HepG2 (cell line): Measurements from ENCODE around the gene GIPC3.

ENCODE experiments used
- BHLHE40 ChIP-seq: IDR thresholded peaks from 2 replicates; pipeline ENCODE4 v1.6.1; 2011; ENCODE audit warnings: low read length, improper control_type of control experiment
- FOXJ3 ChIP-seq: sonication (generic); formaldehyde crosslinking; IDR thresholded peaks from 2 replicates; pipeline ENCODE4 v1.4.0; 2020; ENCODE audit warnings: missing genetic modification reagents, mild to moderate bottlenecking, borderline replicate concordance
- MAZ ChIP-seq, 2 experiments: sonication (generic) in 1 of 2; formaldehyde crosslinking in 1 of 2; IDR thresholded peaks; 2 replicates each; pipeline versions ENCODE4 v1.5.0 to v1.6.1; 2012 to 2020; ENCODE audit warnings: low read depth in 2 of 2, mild to moderate bottlenecking in 2 of 2, borderline replicate concordance in 1 of 2, improper control_type of control experiment in 1 of 2, low read length in 1 of 2, missing genetic modification reagents in 1 of 2, moderate library complexity in 1 of 2
- SP1 ChIP-seq, 2 experiments: fragments of 450-650 bp in 1 of 2; sonication (generic) in 1 of 2; formaldehyde crosslinking in 1 of 2; IDR thresholded peaks; 2 replicates each; pipeline versions ENCODE4 v1.4.0 to v1.6.1; 2016 to 2020; ENCODE audit warnings: missing genetic modification reagents in 1 of 2
- ZNF629 ChIP-seq: sonication (generic); formaldehyde crosslinking; conservative IDR thresholded peaks from 2 replicates; pipeline ENCODE4 v1.5.0; 2020; ENCODE audit warnings: missing genetic modification reagents
- TF ChIP-seq, protein P1 (sequence below): sonication (generic); formaldehyde crosslinking; IDR thresholded peaks from 2 replicates; pipeline ENCODE4 v1.8.1; 2023; ENCODE audit warnings: mild to moderate bottlenecking, missing genetic modification reagents
- TF ChIP-seq, protein P2 (sequence below): sonication (generic); formaldehyde crosslinking; IDR thresholded peaks from 2 replicates; pipeline ENCODE4 v1.5.0; 2020; ENCODE audit warnings: mild to moderate bottlenecking, missing genetic modification reagents, moderate library complexity
- TF ChIP-seq, protein P3 (sequence below): sonication (generic); formaldehyde crosslinking; IDR thresholded peaks from 2 replicates; pipeline ENCODE4 v1.4.0; 2020; ENCODE audit warnings: missing genetic modification reagents

DNA sequence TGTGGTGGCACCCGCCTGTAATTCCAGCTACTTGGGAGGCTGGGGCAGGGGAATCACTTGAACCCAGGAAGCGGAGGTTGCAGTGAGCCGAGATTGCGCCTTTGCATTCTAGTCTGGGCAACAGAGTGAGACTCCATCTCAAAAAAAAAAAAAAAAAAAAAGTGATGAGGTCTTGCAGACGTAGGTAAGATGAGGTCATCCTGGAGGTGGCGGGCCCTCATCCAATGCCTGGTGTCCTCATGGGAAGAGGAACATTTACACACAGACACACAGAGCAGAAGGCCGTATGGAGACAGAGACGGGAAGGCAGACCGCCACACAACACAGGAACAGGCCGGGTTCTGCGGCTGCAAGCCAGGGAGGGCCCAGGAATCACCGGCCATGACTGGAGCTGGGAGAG is 36.9 kb downstream of the GIPC3 start:
- no peak for TF ChIP-seq MAZ (IDR thresholded peaks at IDR 0.05; ENCODE audit: borderline replicate concordance, low read depth, low read length)
- no peak for TF ChIP-seq MAZ (CRISPR knock-in tag; IDR thresholded peaks at IDR 0.05; ENCODE audit: low read depth)
- TF ChIP-seq, protein P1, sequence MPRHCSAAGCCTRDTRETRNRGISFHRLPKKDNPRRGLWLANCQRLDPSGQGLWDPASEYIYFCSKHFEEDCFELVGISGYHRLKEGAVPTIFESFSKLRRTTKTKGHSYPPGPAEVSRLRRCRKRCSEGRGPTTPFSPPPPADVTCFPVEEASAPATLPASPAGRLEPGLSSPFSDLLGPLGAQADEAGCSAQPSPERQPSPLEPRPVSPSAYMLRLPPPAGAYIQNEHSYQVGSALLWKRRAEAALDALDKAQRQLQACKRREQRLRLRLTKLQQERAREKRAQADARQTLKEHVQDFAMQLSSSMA (CRISPR knock-in tag), result no peak
- TF ChIP-seq FOXJ3 (CRISPR knock-in tag), result no peak
- no peak for TF ChIP-seq BHLHE40
- TF ChIP-seq, protein P2, sequence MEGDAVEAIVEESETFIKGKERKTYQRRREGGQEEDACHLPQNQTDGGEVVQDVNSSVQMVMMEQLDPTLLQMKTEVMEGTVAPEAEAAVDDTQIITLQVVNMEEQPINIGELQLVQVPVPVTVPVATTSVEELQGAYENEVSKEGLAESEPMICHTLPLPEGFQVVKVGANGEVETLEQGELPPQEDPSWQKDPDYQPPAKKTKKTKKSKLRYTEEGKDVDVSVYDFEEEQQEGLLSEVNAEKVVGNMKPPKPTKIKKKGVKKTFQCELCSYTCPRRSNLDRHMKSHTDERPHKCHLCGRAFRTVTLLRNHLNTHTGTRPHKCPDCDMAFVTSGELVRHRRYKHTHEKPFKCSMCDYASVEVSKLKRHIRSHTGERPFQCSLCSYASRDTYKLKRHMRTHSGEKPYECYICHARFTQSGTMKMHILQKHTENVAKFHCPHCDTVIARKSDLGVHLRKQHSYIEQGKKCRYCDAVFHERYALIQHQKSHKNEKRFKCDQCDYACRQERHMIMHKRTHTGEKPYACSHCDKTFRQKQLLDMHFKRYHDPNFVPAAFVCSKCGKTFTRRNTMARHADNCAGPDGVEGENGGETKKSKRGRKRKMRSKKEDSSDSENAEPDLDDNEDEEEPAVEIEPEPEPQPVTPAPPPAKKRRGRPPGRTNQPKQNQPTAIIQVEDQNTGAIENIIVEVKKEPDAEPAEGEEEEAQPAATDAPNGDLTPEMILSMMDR (CRISPR knock-in tag), result no peak
- TF ChIP-seq SP1 (IDR thresholded peaks at IDR 0.05), result no peak
- no peak for TF ChIP-seq SP1 (CRISPR knock-in tag; IDR thresholded peaks at IDR 0.05)
- TF ChIP-seq ZNF629 (CRISPR knock-in tag), result no peak
- TF ChIP-seq, protein P3, sequence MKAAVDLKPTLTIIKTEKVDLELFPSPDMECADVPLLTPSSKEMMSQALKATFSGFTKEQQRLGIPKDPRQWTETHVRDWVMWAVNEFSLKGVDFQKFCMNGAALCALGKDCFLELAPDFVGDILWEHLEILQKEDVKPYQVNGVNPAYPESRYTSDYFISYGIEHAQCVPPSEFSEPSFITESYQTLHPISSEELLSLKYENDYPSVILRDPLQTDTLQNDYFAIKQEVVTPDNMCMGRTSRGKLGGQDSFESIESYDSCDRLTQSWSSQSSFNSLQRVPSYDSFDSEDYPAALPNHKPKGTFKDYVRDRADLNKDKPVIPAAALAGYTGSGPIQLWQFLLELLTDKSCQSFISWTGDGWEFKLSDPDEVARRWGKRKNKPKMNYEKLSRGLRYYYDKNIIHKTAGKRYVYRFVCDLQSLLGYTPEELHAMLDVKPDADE, result no peak
